GM12878 (cell line): ENCODE results near the gene PCBP4. TPM values are rescaled to one million over a fixed set of nuclear protein-coding genes. Genes with fewer than 3 reads are reported as not detected.

ENCODE experiments used
- CEBPZ ChIP-seq: fragments of 150-350 bp; IDR thresholded peaks from 2 replicates; pipeline ENCODE4 v1.6.1; 2016; ENCODE audit warnings: low read depth, low read length
- CTCF ChIP-seq, 3 experiments: IDR thresholded peaks in 2 of 3; conservative IDR thresholded peaks in 1 of 3; 2 replicates each; pipeline ENCODE4 v1.5.1; 2011; ENCODE audit warnings: low read depth in 3 of 3, low read length in 3 of 3, mild to moderate bottlenecking in 3 of 3, control low read depth in 2 of 3, moderate library complexity in 2 of 3, inconsistent platforms in 1 of 3, mixed read lengths in 1 of 3; ENCODE audit not compliant: control insufficient read depth in 2 of 3, insufficient read depth in 1 of 3; ENCODE audit errors: extremely low read depth in 1 of 3
- EED ChIP-seq: sonication (generic); IDR thresholded peaks from 2 replicates; pipeline ENCODE4 v1.6.1; 2016; ENCODE audit warnings: antibody characterized with exemption, low read depth
- EGR1 ChIP-seq, 2 experiments: IDR thresholded peaks; 1 replicate in 1 of 2; 2 replicates in 1 of 2; pipeline ENCODE4 v1.6.1; 2011 to 2012; ENCODE audit warnings: low read depth in 2 of 2, low read length in 2 of 2, borderline replicate concordance in 1 of 2, mild to moderate bottlenecking in 1 of 2, moderate library complexity in 1 of 2
- HDAC2 ChIP-seq: fragments of 200-600 bp; sonication (generic); IDR thresholded peaks from 2 replicates; pipeline ENCODE4 v1.6.1; 2017
- HDAC6 ChIP-seq: fragments of 200-600 bp; sonication (generic); IDR thresholded peaks from one replicate; pipeline ENCODE4 v1.8.0; 2017; ENCODE audit warnings: antibody characterized with exemption; ENCODE audit not compliant: unreplicated experiment
- IRF3 ChIP-seq: fragments of 450-650 bp; IDR thresholded peaks from 2 replicates; pipeline ENCODE4 v1.6.1; 2014; ENCODE audit warnings: mild to moderate bottlenecking
- KDM1A ChIP-seq: fragments of 200-600 bp; sonication (generic); IDR thresholded peaks from 2 replicates; pipeline ENCODE4 v1.6.1; 2016; ENCODE audit warnings: borderline replicate concordance
- LARP7 ChIP-seq: fragments of 450-650 bp; IDR thresholded peaks from 2 replicates; pipeline ENCODE4 v1.6.1; 2017; ENCODE audit warnings: mild to moderate bottlenecking
- NBN ChIP-seq: fragments of 450-650 bp; IDR thresholded peaks from 2 replicates; pipeline ENCODE4 v1.6.1; 2016
- RAD21 ChIP-seq: IDR thresholded peaks from 2 replicates; pipeline ENCODE4 v1.6.1; 2011; ENCODE audit warnings: mild to moderate bottlenecking, low read depth, low read length, moderate library complexity; ENCODE audit not compliant: insufficient read depth
- RUNX3 ChIP-seq: IDR thresholded peaks from 2 replicates; pipeline ENCODE4 v1.6.1; 2012; ENCODE audit warnings: low read length, inconsistent platforms
- SPI1 ChIP-seq: IDR thresholded peaks from 2 replicates; pipeline ENCODE4 v1.6.1; 2011; ENCODE audit warnings: low read depth, mild to moderate bottlenecking, low read length, moderate library complexity, borderline replicate concordance; ENCODE audit not compliant: insufficient read depth
- STAT3 ChIP-seq: IDR thresholded peaks from 2 replicates; pipeline ENCODE4 v1.6.1; 2011; ENCODE audit warnings: low read depth, low read length, improper control_type of control experiment
- TAF1 ChIP-seq: IDR thresholded peaks from 2 replicates; pipeline ENCODE4 v1.6.1; 2011; ENCODE audit warnings: mild to moderate bottlenecking, low read depth, low read length, borderline replicate concordance
- USF2 ChIP-seq: IDR thresholded peaks from 2 replicates; pipeline ENCODE4 v1.6.1; 2011; ENCODE audit warnings: low read depth, low read length, improper control_type of control experiment, borderline replicate concordance
- YY1 ChIP-seq: IDR thresholded peaks from 2 replicates; pipeline ENCODE4 v1.6.1; 2011; ENCODE audit warnings: low read depth, mild to moderate bottlenecking, low read length
- polyA plus RNA-seq, 11 experiments: library from polyadenylated mRNA; depleted of rRNA in 4 of 11; unstranded in 6 of 11; stranded (reverse) in 5 of 11; fragments of >200 nt; fragmentation: Nextera tagmentation in 4 of 11; fragmentation: Illumina TruSeq in 1 of 11; extraction: Ambion mirVana in 4 of 11; extraction: Trizol in 1 of 11; gene quantifications; 1 replicate in 1 of 11; 2 replicates in 10 of 11; pipeline versions ENCODE4 v1.2.1 to v1.2.3, GENCODE V29; 2011 to 2016; ENCODE audit warnings: inconsistent platforms in 2 of 11, missing spikeins in 2 of 11, low read depth in 1 of 11
- total RNA-seq, 4 experiments: library from RNA; depleted of rRNA in 3 of 4; stranded (reverse); fragments of >200 nt in 3 of 4; fragmentation: Illumina TruSeq in 1 of 4; extraction: Trizol in 1 of 4; gene quantifications; 2 replicates each; pipeline versions ENCODE4 v1.2.1 to v1.2.3, GENCODE V29; 2013 to 2021

PCBP4 gene
- total and polyA plus RNA-seq, 10 of the 15 experiments (the other 5 are each of a cell fraction or from before 2014, with no cell fraction given) = 0.05 to 14.5 (median 4.2) TPM

GRCh38 chr3:52004163-52004787 lies 37.0 kb upstream of the PCBP4 start (continued):
- peak; percentile 29; the same call in 1 of the 2 replicates for TF ChIP-seq YY1
- TF ChIP-seq CTCF (IDR thresholded peaks at IDR 0.05 in 2 of 3, conservative IDR thresholded peaks at IDR 0.05 in 1 of 3; ENCODE audit: control insufficient read depth in 2 of 3, extremely low read depth in 1 of 3, insufficient read depth in 1 of 3, low read depth in 3 of 3, low read length in 3 of 3) = peak; percentile 43 to 71 (median 68)
- TF ChIP-seq EED = no peak
- no peak for TF ChIP-seq RUNX3
- no peak for TF ChIP-seq STAT3
- TF ChIP-seq IRF3 = no peak
- no peak for TF ChIP-seq HDAC6
- TF ChIP-seq SPI1 = no peak
- TF ChIP-seq KDM1A = no peak
- TF ChIP-seq NBN = no peak
- no peak for TF ChIP-seq EGR1 (IDR thresholded peaks at IDR 0.05; ENCODE audit: borderline replicate concordance in 1 of 2, low read depth in 2 of 2, low read length in 2 of 2)
- TF ChIP-seq RAD21 = peak; percentile 88
- no peak for TF ChIP-seq HDAC2
- no peak for TF ChIP-seq USF2
- TF ChIP-seq TAF1 = no peak
- TF ChIP-seq CEBPZ = no peak
- TF ChIP-seq LARP7 = no peak; the same call in 1 of the 2 replicates
- TF ChIP-seq, all 136 proteins: peak for 6
